Measurements from ENCODE around the gene ZNF17. TPM values are rescaled to one million over a fixed set of nuclear protein-coding genes. Genes with fewer than 3 reads are reported as not detected.

ZNF17 gene
- total and polyA plus RNA-seq, 2 of the 8 experiments (the other 6 are each of a cell fraction or from before 2014, with no cell fraction given) = 3.8 to 10.2 TPM

DNA sequence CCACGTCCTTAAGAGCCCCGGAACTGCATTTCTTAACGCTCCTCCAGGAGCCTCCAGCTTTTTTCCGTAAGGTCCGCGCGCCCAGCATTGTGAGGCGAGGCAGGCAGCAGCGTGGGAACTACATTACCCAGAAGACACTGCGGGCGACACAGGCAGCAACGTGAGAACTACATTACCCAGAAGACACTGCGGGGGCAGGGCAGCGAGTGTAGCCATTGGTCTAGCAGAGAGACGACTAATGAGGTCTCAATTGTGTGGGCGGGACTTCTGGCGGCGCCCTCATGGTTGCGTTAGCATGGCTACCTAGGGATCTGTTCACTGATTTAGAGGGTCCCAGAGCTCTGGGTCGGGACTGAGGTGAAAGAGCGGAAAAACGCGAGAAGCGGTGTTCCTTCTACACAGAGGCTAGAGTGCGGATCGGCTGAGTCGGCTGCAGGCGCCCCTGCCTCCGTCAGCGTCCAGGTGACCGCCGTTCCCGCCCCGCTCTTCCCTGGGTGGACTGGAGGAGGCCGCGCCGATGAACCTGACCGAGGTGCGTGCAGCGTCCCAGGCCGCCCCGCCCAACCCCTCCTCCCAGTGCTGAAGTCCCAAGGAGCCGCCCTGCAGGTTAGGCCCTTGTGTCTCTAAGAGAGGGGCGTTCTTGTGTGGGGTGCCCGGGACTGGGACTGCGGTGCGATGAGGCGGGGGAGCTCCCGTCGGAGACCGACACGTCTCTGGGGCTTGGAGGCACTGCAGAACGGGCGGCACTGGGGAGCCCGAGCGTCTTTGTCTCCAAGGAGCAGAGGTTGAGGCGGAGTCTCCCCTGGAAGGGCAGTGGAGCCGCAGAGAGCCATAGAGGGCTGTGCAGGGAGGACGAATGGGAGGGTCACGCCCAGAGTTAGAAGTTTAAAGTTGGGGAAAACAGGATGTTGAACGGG lies 24.4 kb downstream of the ZNF17 start, which contains the start of gene ZNF749 (continued):
- TF ChIP-seq, protein P1, sequence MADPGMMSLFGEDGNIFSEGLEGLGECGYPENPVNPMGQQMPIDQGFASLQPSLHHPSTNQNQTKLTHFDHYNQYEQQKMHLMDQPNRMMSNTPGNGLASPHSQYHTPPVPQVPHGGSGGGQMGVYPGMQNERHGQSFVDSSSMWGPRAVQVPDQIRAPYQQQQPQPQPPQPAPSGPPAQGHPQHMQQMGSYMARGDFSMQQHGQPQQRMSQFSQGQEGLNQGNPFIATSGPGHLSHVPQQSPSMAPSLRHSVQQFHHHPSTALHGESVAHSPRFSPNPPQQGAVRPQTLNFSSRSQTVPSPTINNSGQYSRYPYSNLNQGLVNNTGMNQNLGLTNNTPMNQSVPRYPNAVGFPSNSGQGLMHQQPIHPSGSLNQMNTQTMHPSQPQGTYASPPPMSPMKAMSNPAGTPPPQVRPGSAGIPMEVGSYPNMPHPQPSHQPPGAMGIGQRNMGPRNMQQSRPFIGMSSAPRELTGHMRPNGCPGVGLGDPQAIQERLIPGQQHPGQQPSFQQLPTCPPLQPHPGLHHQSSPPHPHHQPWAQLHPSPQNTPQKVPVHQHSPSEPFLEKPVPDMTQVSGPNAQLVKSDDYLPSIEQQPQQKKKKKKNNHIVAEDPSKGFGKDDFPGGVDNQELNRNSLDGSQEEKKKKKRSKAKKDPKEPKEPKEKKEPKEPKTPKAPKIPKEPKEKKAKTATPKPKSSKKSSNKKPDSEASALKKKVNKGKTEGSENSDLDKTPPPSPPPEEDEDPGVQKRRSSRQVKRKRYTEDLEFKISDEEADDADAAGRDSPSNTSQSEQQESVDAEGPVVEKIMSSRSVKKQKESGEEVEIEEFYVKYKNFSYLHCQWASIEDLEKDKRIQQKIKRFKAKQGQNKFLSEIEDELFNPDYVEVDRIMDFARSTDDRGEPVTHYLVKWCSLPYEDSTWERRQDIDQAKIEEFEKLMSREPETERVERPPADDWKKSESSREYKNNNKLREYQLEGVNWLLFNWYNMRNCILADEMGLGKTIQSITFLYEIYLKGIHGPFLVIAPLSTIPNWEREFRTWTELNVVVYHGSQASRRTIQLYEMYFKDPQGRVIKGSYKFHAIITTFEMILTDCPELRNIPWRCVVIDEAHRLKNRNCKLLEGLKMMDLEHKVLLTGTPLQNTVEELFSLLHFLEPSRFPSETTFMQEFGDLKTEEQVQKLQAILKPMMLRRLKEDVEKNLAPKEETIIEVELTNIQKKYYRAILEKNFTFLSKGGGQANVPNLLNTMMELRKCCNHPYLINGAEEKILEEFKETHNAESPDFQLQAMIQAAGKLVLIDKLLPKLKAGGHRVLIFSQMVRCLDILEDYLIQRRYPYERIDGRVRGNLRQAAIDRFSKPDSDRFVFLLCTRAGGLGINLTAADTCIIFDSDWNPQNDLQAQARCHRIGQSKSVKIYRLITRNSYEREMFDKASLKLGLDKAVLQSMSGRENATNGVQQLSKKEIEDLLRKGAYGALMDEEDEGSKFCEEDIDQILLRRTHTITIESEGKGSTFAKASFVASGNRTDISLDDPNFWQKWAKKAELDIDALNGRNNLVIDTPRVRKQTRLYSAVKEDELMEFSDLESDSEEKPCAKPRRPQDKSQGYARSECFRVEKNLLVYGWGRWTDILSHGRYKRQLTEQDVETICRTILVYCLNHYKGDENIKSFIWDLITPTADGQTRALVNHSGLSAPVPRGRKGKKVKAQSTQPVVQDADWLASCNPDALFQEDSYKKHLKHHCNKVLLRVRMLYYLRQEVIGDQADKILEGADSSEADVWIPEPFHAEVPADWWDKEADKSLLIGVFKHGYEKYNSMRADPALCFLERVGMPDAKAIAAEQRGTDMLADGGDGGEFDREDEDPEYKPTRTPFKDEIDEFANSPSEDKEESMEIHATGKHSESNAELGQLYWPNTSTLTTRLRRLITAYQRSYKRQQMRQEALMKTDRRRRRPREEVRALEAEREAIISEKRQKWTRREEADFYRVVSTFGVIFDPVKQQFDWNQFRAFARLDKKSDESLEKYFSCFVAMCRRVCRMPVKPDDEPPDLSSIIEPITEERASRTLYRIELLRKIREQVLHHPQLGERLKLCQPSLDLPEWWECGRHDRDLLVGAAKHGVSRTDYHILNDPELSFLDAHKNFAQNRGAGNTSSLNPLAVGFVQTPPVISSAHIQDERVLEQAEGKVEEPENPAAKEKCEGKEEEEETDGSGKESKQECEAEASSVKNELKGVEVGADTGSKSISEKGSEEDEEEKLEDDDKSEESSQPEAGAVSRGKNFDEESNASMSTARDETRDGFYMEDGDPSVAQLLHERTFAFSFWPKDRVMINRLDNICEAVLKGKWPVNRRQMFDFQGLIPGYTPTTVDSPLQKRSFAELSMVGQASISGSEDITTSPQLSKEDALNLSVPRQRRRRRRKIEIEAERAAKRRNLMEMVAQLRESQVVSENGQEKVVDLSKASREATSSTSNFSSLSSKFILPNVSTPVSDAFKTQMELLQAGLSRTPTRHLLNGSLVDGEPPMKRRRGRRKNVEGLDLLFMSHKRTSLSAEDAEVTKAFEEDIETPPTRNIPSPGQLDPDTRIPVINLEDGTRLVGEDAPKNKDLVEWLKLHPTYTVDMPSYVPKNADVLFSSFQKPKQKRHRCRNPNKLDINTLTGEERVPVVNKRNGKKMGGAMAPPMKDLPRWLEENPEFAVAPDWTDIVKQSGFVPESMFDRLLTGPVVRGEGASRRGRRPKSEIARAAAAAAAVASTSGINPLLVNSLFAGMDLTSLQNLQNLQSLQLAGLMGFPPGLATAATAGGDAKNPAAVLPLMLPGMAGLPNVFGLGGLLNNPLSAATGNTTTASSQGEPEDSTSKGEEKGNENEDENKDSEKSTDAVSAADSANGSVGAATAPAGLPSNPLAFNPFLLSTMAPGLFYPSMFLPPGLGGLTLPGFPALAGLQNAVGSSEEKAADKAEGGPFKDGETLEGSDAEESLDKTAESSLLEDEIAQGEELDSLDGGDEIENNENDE (IDR thresholded peaks at IDR 0.05; ENCODE audit: insufficient replicate concordance, low read length) = no peak
- TF ChIP-seq KDM1A (IDR thresholded peaks at IDR 0.05; ENCODE audit: borderline replicate concordance, low read length) = no peak
- no peak for TF ChIP-seq SUZ12 (IDR thresholded peaks at IDR 0.05; ENCODE audit: low read length)
- no peak for TF ChIP-seq SIRT6 (IDR thresholded peaks at IDR 0.05; ENCODE audit: low read length)
- no peak for TF ChIP-seq RXRA (IDR thresholded peaks at IDR 0.05; ENCODE audit: insufficient read depth, low read depth, low read length)
- TF ChIP-seq CBX5 (IDR thresholded peaks at IDR 0.05; ENCODE audit: low read depth, low read length) = no peak
- TF ChIP-seq CEBPB (IDR thresholded peaks at IDR 0.05; ENCODE audit: low read depth, low read length) = no peak
